Body of pancreas (tissue), 4 donors: ENCODE results near the gene LYST.

Experiments used
- POLR2A ChIP-seq, 3 donors: fragments of 450-650 bp; IDR thresholded peaks; one replicate each; pipeline ENCODE4 v1.6.1; 2016; ENCODE audit warnings: antibody characterized with exemption in 3 of 3, mild to moderate bottlenecking in 2 of 3
- TF ChIP-seq, protein P1 (sequence below), 7 experiments: fragments of 450-650 bp in 4 of 7; fragments of 200-600 bp in 3 of 7; sonication (generic) in 3 of 7; IDR thresholded peaks; one replicate each; pipeline ENCODE4 v1.5.1; 2016 to 2019; ENCODE audit warnings: antibody characterized with exemption in 7 of 7

GRCh38 chr1:235781807-235782206, 84.9 kb downstream of the LYST start:
- no peak for TF ChIP-seq POLR2A (IDR thresholded peaks at IDR 0.05)
- TF ChIP-seq, protein P1, sequence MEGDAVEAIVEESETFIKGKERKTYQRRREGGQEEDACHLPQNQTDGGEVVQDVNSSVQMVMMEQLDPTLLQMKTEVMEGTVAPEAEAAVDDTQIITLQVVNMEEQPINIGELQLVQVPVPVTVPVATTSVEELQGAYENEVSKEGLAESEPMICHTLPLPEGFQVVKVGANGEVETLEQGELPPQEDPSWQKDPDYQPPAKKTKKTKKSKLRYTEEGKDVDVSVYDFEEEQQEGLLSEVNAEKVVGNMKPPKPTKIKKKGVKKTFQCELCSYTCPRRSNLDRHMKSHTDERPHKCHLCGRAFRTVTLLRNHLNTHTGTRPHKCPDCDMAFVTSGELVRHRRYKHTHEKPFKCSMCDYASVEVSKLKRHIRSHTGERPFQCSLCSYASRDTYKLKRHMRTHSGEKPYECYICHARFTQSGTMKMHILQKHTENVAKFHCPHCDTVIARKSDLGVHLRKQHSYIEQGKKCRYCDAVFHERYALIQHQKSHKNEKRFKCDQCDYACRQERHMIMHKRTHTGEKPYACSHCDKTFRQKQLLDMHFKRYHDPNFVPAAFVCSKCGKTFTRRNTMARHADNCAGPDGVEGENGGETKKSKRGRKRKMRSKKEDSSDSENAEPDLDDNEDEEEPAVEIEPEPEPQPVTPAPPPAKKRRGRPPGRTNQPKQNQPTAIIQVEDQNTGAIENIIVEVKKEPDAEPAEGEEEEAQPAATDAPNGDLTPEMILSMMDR (IDR thresholded peaks at IDR 0.05) = no peak
